SK-N-SH (cell line): Measurements from ENCODE around the gene KCNE2. TPM values are rescaled to one million over a fixed set of nuclear protein-coding genes. Genes with fewer than 3 reads are reported as not detected.
A peak's percentile ranks its signal among the peaks of the same experiment; 100 is the strongest.

Source experiments
- CTCF ChIA-PET: fragments of 300-600, 350-600 bp; formaldehyde crosslinking; extraction: SDS; loops from one replicate; lab custom pipeline; 2021; lab: Yijun Ruan, JAX
- POLR2A ChIA-PET: fragments of 350-600 bp; sonication (Branson Sonifier 250); formaldehyde crosslinking; extraction: SDS; loops from one replicate; lab custom pipeline; 2020; ENCODE audit warnings: antibody characterized with exemption, inconsistent platforms; lab: Yijun Ruan, JAX
- DNase-seq: peaks from one replicate; pipeline ENCODE4 v3.0.0; 2012
- H2AFZ ChIP-seq: fragments of 200-600 bp; sonication (generic); 2 replicates; pipeline ENCODE4 v1.8.1; 2016; ENCODE audit warnings: antibody characterized with exemption, mild to moderate bottlenecking, low read depth
- H3F3A ChIP-seq: fragments of 200-600 bp; sonication (generic); replicated peaks from 2 replicates; pipeline ENCODE3; 2016; ENCODE audit warnings: antibody characterized with exemption, mild to moderate bottlenecking; ENCODE audit not compliant: insufficient read depth
- H3K27ac ChIP-seq, 2 experiments: fragments of 200-500 bp in 1 of 2; fragments of 200-600 bp in 1 of 2; sonication (Bioruptor generic) in 1 of 2; sonication (generic), shearing (Covaris generic) in 1 of 2; 2 replicates each; pipeline versions ENCODE4 v1.5.1 to v1.6.1; 2014 to 2016; ENCODE audit warnings: low read depth in 2 of 2, inconsistent platforms in 1 of 2, low read length in 1 of 2, mild to moderate bottlenecking in 1 of 2, mixed read lengths in 1 of 2
- H3K27me3 ChIP-seq: fragments of 200-600 bp; sonication (generic), shearing (Covaris generic); 2 replicates; pipeline ENCODE4 v1.6.1; 2016; ENCODE audit warnings: mixed run types; ENCODE audit not compliant: insufficient read depth
- H3K36me3 ChIP-seq, 2 experiments: fragments of 200-500 bp in 1 of 2; fragments of 200-600 bp in 1 of 2; sonication (Bioruptor generic) in 1 of 2; sonication (generic) in 1 of 2; replicated peaks in 1 of 2; 2 replicates each; pipeline versions ENCODE3 to v1.5.1; 2014 to 2016; ENCODE audit warnings: low read length in 1 of 2, mild to moderate bottlenecking in 1 of 2; ENCODE audit not compliant: insufficient read depth in 2 of 2, control insufficient read depth in 1 of 2
- H3K4me1 ChIP-seq, 2 experiments: fragments of 200-500 bp in 1 of 2; fragments of 200-600 bp in 1 of 2; sonication (Bioruptor generic) in 1 of 2; sonication (generic), shearing (Covaris generic) in 1 of 2; 2 replicates each; pipeline versions ENCODE4 v1.5.1 to v1.6.1; 2014 to 2016; ENCODE audit warnings: low read depth in 1 of 2, low read length in 1 of 2, mixed run types in 1 of 2; ENCODE audit not compliant: insufficient read depth in 2 of 2, control insufficient read depth in 1 of 2
- H3K4me2 ChIP-seq: fragments of 200-600 bp; sonication (generic), shearing (Covaris generic); 2 replicates; pipeline ENCODE4 v1.6.1; 2017; ENCODE audit warnings: mixed run types
- H3K4me3 ChIP-seq, 2 experiments: fragments of 200-500 bp in 1 of 2; fragments of 200-600 bp in 1 of 2; sonication (Bioruptor generic) in 1 of 2; sonication (generic), shearing (Covaris generic) in 1 of 2; 2 replicates each; pipeline versions ENCODE4 v1.5.1 to v1.8.1; 2014 to 2016; ENCODE audit warnings: low read depth in 2 of 2, inconsistent platforms in 1 of 2, low read length in 1 of 2, mild to moderate bottlenecking in 1 of 2, mixed read lengths in 1 of 2, moderate library complexity in 1 of 2
- H3K79me2 ChIP-seq: fragments of 200-600 bp; sonication (generic); 2 replicates; pipeline ENCODE4 v1.8.1; 2017; ENCODE audit warnings: mild to moderate bottlenecking; ENCODE audit not compliant: insufficient read depth
- H3K9ac ChIP-seq: fragments of 200-600 bp; sonication (generic); 2 replicates; pipeline ENCODE4 v1.6.1; 2017; ENCODE audit warnings: mixed run types
- H3K9me2 ChIP-seq: fragments of 200-600 bp; sonication (generic); 2 replicates; pipeline ENCODE4 v1.6.1; 2017; ENCODE audit warnings: mixed run types
- H3K9me3 ChIP-seq: fragments of 200-600 bp; sonication (generic); 2 replicates; pipeline ENCODE4 v1.6.1; 2017; ENCODE audit warnings: mixed run types, mild to moderate bottlenecking, moderate library complexity
- H4K20me1 ChIP-seq: fragments of 200-600 bp; sonication (generic); 2 replicates; pipeline ENCODE4 v1.6.1; 2017; ENCODE audit warnings: mild to moderate bottlenecking, mixed run types; ENCODE audit not compliant: insufficient read depth
- ELF1 ChIP-seq: IDR thresholded peaks from 2 replicates; pipeline ENCODE4 v1.4.0; 2012
- EP300 ChIP-seq, 2 experiments: IDR thresholded peaks; 2 replicates each; pipeline versions ENCODE4 v1.4.0 to v1.6.1; 2012; ENCODE audit warnings: borderline replicate concordance in 1 of 2, low read depth in 1 of 2, low read length in 1 of 2
- FOSL2 ChIP-seq: IDR thresholded peaks from 2 replicates; pipeline ENCODE4 v1.4.0; 2012; ENCODE audit warnings: low read depth, mild to moderate bottlenecking, moderate library complexity, borderline replicate concordance
- GABPA ChIP-seq: IDR thresholded peaks from 2 replicates; pipeline ENCODE4 v1.4.0; 2012; ENCODE audit warnings: low read depth, mild to moderate bottlenecking
- MEF2A ChIP-seq: IDR thresholded peaks from 2 replicates; pipeline ENCODE4 v1.4.0; 2012; ENCODE audit warnings: low read depth, borderline replicate concordance
- MXI1 ChIP-seq: IDR thresholded peaks from 2 replicates; pipeline ENCODE4 v1.6.1; 2012; ENCODE audit warnings: mild to moderate bottlenecking, low read depth, low read length, improper control_type of control experiment
- SIN3A ChIP-seq: IDR thresholded peaks from 2 replicates; pipeline ENCODE4 v1.6.1; 2012; ENCODE audit warnings: low read depth, mild to moderate bottlenecking, low read length, moderate library complexity, borderline replicate concordance
- SMC3 ChIP-seq: IDR thresholded peaks from 2 replicates; pipeline ENCODE4 v1.6.1; 2012; ENCODE audit warnings: low read depth, low read length, improper control_type of control experiment
- WGBS: methylation state at CpG from one replicate; pipeline ENCODE4 v1.1.6; 2017; ENCODE audit warnings: low lambda C conversion rate; 5-methylcytosine and 5-hydroxymethylcytosine counted together
- polyA plus RNA-seq, 3 experiments: library from polyadenylated mRNA; depleted of rRNA; stranded (reverse); fragments of >200 nt; gene quantifications; 2 replicates each; pipeline ENCODE4 v1.2.3, GENCODE V29; 2012
- TF ChIP-seq, protein P1 (sequence below): IDR thresholded peaks from 2 replicates; pipeline ENCODE4 v1.4.0; 2012; ENCODE audit warnings: low read depth, borderline replicate concordance
- TF ChIP-seq, protein P2 (sequence below): IDR thresholded peaks from 2 replicates; pipeline ENCODE4 v1.4.0; 2012; ENCODE audit warnings: low read depth, borderline replicate concordance

The KCNE2 gene
- polyA plus RNA-seq, 1 of the 3 experiments (the other 2 are of a cell fraction), result 0.05 TPM

GRCh38 chr21:34360488-34361241 is 3.1 kb upstream of the KCNE2 start:
- CTCF ChIA-PET, result interaction anchor here (1.0 to 22.3 kb wide), 6 partner anchors 8 to 437 kb away, joined by 4 to 407 read pairs (median 10); no protein-coding TSS in a partner anchor
- POLR2A ChIA-PET, result no interaction called here
- no peaks in the 10 kb centered on the region for H3K79me2 ChIP-seq
- H3K4me3 ChIP-seq, result no peak overlapping the region
- peaks cover 5% of the 10 kb centered on the region; the same call in 1 of the 2 replicates for H3K27me3 ChIP-seq
- TF ChIP-seq SMC3, result no peak
- TF ChIP-seq, all 33 proteins: peak for 0
- Histone ChIP-seq H3K9ac (no peak overlapping the region), H2AFZ (no peak overlapping the region), H3K36me3 (no peaks in the 10 kb centered on the region), H4K20me1 (no peaks in the 10 kb centered on the region), H3K9me2 (no peaks in the 10 kb centered on the region), H3F3A (no peaks in the 10 kb centered on the region), H3K4me1 (no peaks in the 10 kb centered on the region; a peak in 1 of 4 replicates), H3K27ac (no peak overlapping the region), H3K4me2 (no peak overlapping the region), H3K9me3 (peaks cover 3% of the 10 kb centered on the region; the same call in 1 of the 2 replicates)
- no peak for DNase-seq
- 58% methylated on average over 12 of the region's 12 CpGs for WGBS

GRCh38 chr21:34362136-34362444 is 1.7 kb upstream of the KCNE2 start:
- no peak for DNase-seq
- Histone ChIP-seq H3K9ac (no peak overlapping the region), H3K9me3 (peaks cover 3% of the 10 kb centered on the region; the same call in 1 of the 2 replicates), H3K27me3 (peaks cover 5% of the 10 kb centered on the region; the same call in 1 of the 2 replicates), H2AFZ (peak overlapping the region; percentile 78), H3F3A (no peaks in the 10 kb centered on the region), H4K20me1 (no peaks in the 10 kb centered on the region), H3K36me3 (no peaks in the 10 kb centered on the region), H3K4me3 (peak overlapping the region in 1 of 2 experiments; percentile 39; a peak in 1 of 4 replicates), H3K27ac (no peak overlapping the region), H3K9me2 (no peaks in the 10 kb centered on the region), H3K4me1 (no peaks in the 10 kb centered on the region; a peak in 1 of 4 replicates), H3K4me2 (peak overlapping the region; percentile 72), H3K79me2 (no peaks in the 10 kb centered on the region)
- ChIA-PET CTCF (interaction anchor here (0.6 to 22.3 kb wide), 30 partner anchors 9 to 460 kb away, joined by 3 to 407 read pairs (median 4); no protein-coding TSS in a partner anchor), POLR2A (no interaction called here)
- 0% methylated on average over 3 of the region's 3 CpGs for WGBS
- no peak for TF ChIP-seq SMC3
- TF ChIP-seq GABPA, result no peak
- TF ChIP-seq MXI1, result no peak
- TF ChIP-seq SIN3A, result no peak
- no peak for TF ChIP-seq FOSL2
- TF ChIP-seq, protein P1, sequence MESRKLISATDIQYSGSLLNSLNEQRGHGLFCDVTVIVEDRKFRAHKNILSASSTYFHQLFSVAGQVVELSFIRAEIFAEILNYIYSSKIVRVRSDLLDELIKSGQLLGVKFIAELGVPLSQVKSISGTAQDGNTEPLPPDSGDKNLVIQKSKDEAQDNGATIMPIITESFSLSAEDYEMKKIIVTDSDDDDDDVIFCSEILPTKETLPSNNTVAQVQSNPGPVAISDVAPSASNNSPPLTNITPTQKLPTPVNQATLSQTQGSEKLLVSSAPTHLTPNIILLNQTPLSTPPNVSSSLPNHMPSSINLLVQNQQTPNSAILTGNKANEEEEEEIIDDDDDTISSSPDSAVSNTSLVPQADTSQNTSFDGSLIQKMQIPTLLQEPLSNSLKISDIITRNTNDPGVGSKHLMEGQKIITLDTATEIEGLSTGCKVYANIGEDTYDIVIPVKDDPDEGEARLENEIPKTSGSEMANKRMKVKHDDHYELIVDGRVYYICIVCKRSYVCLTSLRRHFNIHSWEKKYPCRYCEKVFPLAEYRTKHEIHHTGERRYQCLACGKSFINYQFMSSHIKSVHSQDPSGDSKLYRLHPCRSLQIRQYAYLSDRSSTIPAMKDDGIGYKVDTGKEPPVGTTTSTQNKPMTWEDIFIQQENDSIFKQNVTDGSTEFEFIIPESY, result no peak
- TF ChIP-seq MEF2A, result no peak
- TF ChIP-seq ELF1, result no peak

DNA sequence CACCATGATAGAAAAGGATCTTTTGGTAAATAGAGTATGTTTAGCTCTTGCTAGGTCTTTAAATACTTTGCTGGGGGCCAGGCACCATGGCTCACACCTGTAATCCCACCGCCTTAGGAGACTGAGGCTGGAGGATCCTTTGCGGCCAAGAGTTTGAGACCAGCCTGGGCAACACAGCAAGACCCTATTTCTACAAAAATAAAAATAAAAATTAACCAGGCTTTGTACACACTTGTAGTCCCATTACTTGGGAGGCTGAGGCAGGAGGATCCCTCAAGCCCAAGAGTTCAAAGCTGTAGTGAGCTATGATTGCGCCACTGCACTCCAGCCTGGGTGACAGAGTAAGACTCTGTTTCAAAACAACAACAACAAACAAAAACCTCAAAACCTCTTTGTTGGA is 1.1 kb upstream of the KCNE2 start:
- Histone ChIP-seq H3K4me1 (no peaks in the 10 kb centered on the region; a peak in 1 of 4 replicates), H3K27ac (no peak overlapping the region)
- TF ChIP-seq FOSL2 (no peak), EP300 (IDR thresholded peaks at IDR 0.05; ENCODE audit: borderline replicate concordance in 1 of 2, low read depth in 1 of 2, low read length in 1 of 2) (no peak)
- TF ChIP-seq, protein P2, sequence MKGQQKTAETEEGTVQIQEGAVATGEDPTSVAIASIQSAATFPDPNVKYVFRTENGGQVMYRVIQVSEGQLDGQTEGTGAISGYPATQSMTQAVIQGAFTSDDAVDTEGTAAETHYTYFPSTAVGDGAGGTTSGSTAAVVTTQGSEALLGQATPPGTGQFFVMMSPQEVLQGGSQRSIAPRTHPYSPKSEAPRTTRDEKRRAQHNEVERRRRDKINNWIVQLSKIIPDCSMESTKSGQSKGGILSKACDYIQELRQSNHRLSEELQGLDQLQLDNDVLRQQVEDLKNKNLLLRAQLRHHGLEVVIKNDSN, result no peak
- TF ChIP-seq, all 33 proteins: peak for 0
- H3F3A ChIP-seq, result no peaks in the 10 kb centered on the region
- H3K9me3 ChIP-seq, result peaks cover 3% of the 10 kb centered on the region; the same call in 1 of the 2 replicates
- H3K27me3 ChIP-seq, result peaks cover 5% of the 10 kb centered on the region; the same call in 1 of the 2 replicates
- no peak overlapping the region for H3K4me3 ChIP-seq
- no peak for DNase-seq
- H3K9me2 ChIP-seq, result no peaks in the 10 kb centered on the region
- CTCF ChIA-PET, result interaction anchor here (0.6 to 22.3 kb wide), 30 partner anchors 8 to 450 kb away, joined by 3 to 407 read pairs (median 4); no protein-coding TSS in a partner anchor
- H2AFZ ChIP-seq, result peak overlapping the region; percentile 78; the same call in 1 of the 2 replicates
- WGBS, result 87% methylated on average over 3 of the region's 3 CpGs
- H3K4me2 ChIP-seq, result no peak overlapping the region
- POLR2A ChIA-PET, result no interaction called here
- no peaks in the 10 kb centered on the region for H4K20me1 ChIP-seq
- no peaks in the 10 kb centered on the region for H3K79me2 ChIP-seq
- no peaks in the 10 kb centered on the region for H3K36me3 ChIP-seq
- H3K9ac ChIP-seq, result no peak overlapping the region
